ENCODE results near the gene SAYSD1. TPM values are rescaled to one million over a fixed set of nuclear protein-coding genes. Genes with fewer than 3 reads are reported as not detected.
A peak's percentile ranks its signal among the peaks of the same experiment; 100 is the strongest.

SAYSD1 gene
- total and polyA plus RNA-seq, 9 of the 15 experiments (the other 6 are each of a cell fraction or from before 2014, with no cell fraction given), result 3.5 to 19.1 (median 12.4) TPM

DNA sequence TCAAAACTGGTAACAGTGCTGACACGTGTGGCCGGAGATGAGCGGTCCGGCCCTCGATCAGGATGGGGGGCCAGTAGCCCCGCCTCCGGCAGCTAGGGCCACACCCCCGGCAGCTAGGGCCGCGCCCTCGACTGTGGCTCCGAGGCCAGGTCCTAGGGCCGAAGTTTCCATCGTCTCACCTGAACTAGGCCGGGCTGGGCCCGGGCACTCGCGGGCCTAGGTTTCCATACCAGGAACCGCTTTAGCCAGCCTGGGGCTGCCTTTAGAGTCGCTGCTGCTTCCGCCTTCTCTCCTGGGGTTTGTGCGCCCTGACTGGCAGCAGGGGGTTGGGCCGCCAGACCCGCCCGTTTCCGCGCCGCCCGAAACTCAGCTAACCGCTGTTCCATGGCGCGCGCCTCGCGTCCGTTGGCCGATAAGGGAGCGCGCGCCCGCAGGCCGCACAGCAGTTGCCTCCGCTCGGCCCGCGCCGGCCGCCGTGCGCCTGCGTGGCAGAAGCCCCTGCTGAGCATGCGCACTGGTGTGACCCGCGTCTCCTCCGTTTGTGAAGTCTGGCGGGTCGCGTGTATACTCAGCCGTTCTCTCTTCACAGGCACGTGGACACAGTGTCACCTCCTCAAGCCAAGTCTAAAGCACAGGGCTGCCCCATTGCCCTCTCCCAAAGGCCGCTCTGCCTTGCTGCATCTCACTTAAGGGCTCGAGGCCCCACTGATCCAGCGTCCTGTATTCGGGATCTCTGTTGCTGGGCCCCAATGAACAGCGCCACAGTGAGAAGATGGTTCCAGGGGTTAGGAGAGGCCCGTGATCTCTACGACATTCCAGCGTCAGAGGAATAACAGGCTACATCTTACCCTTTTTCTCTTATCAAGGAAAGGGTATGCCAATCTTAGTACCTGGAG is at the start of gene SAYSD1 (continued):
- TF ChIP-seq HDAC3 (IDR thresholded peaks at IDR 0.05; ENCODE audit: borderline replicate concordance, partially characterized antibody) (no peak), ZNF583 (CRISPR knock-in tag; IDR thresholded peaks at IDR 0.05) (peak; percentile 79), MBD2 (IDR thresholded peaks at IDR 0.05; ENCODE audit: borderline replicate concordance, low read depth) (no peak), MCM7 (IDR thresholded peaks at IDR 0.05) (no peak), RNF2 (IDR thresholded peaks at IDR 0.05) (peak; percentile 57; the same call in 1 of the 2 replicates), ZNF561 (CRISPR knock-in tag; conservative IDR thresholded peaks at IDR 0.05) (no peak), ZNF12 (CRISPR knock-in tag; IDR thresholded peaks at IDR 0.05) (no peak), SREBF1 (IDR thresholded peaks at IDR 0.05; ENCODE audit: borderline replicate concordance, low read depth, low read length) (no peak), SAP30 (IDR thresholded peaks at IDR 0.05; ENCODE audit: borderline replicate concordance, insufficient read depth, low read depth, low read length, poor library complexity, severe bottlenecking) (peak; percentile 10), HDAC2 (IDR thresholded peaks at IDR 0.05) (peak; percentile 68), CREBBP (IDR thresholded peaks at IDR 0.05; ENCODE audit: low read depth, low read length) (no peak), COPS2 (conservative IDR thresholded peaks at IDR 0.05) (no peak), MYBL2 (IDR thresholded peaks at IDR 0.05; ENCODE audit: low read depth) (peak; percentile 92), MYBL2 (CRISPR knock-in tag; IDR thresholded peaks at IDR 0.05; ENCODE audit: borderline replicate concordance) (no peak), U2AF1 (optimal IDR thresholded peaks at IDR 0.05; ENCODE audit: low read depth, low read length) (peak; percentile 26), MTA1 (IDR thresholded peaks at IDR 0.05; ENCODE audit: borderline replicate concordance) (no peak), POLR3G (IDR thresholded peaks at IDR 0.05; ENCODE audit: extremely low read depth, insufficient read length, insufficient replicate concordance) (no peak), NFXL1 (CRISPR knock-in tag; IDR thresholded peaks at IDR 0.05) (no peak)
- TF ChIP-seq, protein P1, sequence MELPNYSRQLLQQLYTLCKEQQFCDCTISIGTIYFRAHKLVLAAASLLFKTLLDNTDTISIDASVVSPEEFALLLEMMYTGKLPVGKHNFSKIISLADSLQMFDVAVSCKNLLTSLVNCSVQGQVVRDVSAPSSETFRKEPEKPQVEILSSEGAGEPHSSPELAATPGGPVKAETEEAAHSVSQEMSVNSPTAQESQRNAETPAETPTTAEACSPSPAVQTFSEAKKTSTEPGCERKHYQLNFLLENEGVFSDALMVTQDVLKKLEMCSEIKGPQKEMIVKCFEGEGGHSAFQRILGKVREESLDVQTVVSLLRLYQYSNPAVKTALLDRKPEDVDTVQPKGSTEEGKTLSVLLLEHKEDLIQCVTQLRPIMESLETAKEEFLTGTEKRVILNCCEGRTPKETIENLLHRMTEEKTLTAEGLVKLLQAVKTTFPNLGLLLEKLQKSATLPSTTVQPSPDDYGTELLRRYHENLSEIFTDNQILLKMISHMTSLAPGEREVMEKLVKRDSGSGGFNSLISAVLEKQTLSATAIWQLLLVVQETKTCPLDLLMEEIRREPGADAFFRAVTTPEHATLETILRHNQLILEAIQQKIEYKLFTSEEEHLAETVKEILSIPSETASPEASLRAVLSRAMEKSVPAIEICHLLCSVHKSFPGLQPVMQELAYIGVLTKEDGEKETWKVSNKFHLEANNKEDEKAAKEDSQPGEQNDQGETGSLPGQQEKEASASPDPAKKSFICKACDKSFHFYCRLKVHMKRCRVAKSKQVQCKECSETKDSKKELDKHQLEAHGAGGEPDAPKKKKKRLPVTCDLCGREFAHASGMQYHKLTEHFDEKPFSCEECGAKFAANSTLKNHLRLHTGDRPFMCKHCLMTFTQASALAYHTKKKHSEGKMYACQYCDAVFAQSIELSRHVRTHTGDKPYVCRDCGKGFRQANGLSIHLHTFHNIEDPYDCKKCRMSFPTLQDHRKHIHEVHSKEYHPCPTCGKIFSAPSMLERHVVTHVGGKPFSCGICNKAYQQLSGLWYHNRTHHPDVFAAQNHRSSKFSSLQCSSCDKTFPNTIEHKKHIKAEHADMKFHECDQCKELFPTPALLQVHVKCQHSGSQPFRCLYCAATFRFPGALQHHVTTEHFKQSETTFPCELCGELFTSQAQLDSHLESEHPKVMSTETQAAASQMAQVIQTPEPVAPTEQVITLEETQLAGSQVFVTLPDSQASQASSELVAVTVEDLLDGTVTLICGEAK (IDR thresholded peaks at IDR 0.05), result 0 out of 2 replicates have a peak, but pooled peaks have one; percentile 14
- TF ChIP-seq, protein P1 (CRISPR knock-in tag; IDR thresholded peaks at IDR 0.05), result no peak
- TF ChIP-seq, protein P2, sequence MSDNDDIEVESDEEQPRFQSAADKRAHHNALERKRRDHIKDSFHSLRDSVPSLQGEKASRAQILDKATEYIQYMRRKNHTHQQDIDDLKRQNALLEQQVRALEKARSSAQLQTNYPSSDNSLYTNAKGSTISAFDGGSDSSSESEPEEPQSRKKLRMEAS (CRISPR knock-in tag; IDR thresholded peaks at IDR 0.05), result peak; percentile 90
